GM15510 (cell line): ENCODE measurements around the gene RAB1A.

Experiments used
- POLR2A ChIP-seq: IDR thresholded peaks from 3 replicates; pipeline ENCODE4 v1.6.1; 2011; ENCODE audit warnings: borderline replicate concordance; ENCODE audit not compliant: insufficient read length; ENCODE audit errors: extremely low read depth

Gene RAB1A

GRCh38 chr2:65137197-65137775 lies 7.4 kb upstream of the RAB1A start:
- TF ChIP-seq POLR2A: no peak

GRCh38 chr2:65136253-65136652 lies 6.3 kb upstream of the RAB1A start:
- TF ChIP-seq POLR2A: no peak

GRCh38 chr2:65134158-65134557 lies 4.3 kb upstream of the RAB1A start:
- no peak for TF ChIP-seq POLR2A

GRCh38 chr2:65133626-65134025 lies 3.7 kb upstream of the RAB1A start:
- TF ChIP-seq POLR2A: no peak

- peak; percentile 45 for TF ChIP-seq POLR2A
Observed at GRCh38 chr2:65130664-65131175, 814 bp upstream of the RAB1A start.

GRCh38 chr2:65129286-65129825 lies 550 bp downstream of the RAB1A start:
- no peak for TF ChIP-seq POLR2A

GRCh38 chr2:65128297-65129190 lies 1.4 kb downstream of the RAB1A start:
- TF ChIP-seq POLR2A: no peak

- TF ChIP-seq POLR2A: no peak
Observed at GRCh38 chr2:65122313-65122712, 7.6 kb downstream of the RAB1A start.

- TF ChIP-seq POLR2A: no peak
Observed at GRCh38 chr2:65120990-65121693, 8.8 kb downstream of the RAB1A start.

GRCh38 chr2:65116645-65117044 lies 13.3 kb downstream of the RAB1A start:
- no peak for TF ChIP-seq POLR2A

GRCh38 chr2:65114921-65115320 lies 15.0 kb downstream of the RAB1A start:
- no peak for TF ChIP-seq POLR2A

- no peak for TF ChIP-seq POLR2A
Observed at GRCh38 chr2:65113816-65114215, 16.1 kb downstream of the RAB1A start.

GRCh38 chr2:65113229-65113628 lies 16.7 kb downstream of the RAB1A start:
- no peak for TF ChIP-seq POLR2A

- TF ChIP-seq POLR2A: no peak
Observed at GRCh38 chr2:65112633-65113032, 17.3 kb downstream of the RAB1A start.

- TF ChIP-seq POLR2A: no peak
Observed at GRCh38 chr2:65108780-65109179, 21.1 kb downstream of the RAB1A start.
